ENCODE measurements around the gene CNTNAP2.

CNTNAP2 gene

GRCh38 chr7:146314962-146315361, 198.4 kb downstream of the CNTNAP2 start:
- DNase-seq = no peak

GRCh38 chr7:146319629-146320028, 203.0 kb downstream of the CNTNAP2 start:
- no peak for DNase-seq

- DNase-seq = no peak
Observed at GRCh38 chr7:146321301-146321700, 204.7 kb downstream of the CNTNAP2 start.

- no peak for DNase-seq
Observed at GRCh38 chr7:146331369-146331768, 214.8 kb downstream of the CNTNAP2 start.

GRCh38 chr7:146345251-146345650, 228.7 kb downstream of the CNTNAP2 start:
- no peak for DNase-seq

- DNase-seq = no peak
Observed at GRCh38 chr7:146346096-146346495, 229.5 kb downstream of the CNTNAP2 start.

- no peak for DNase-seq
Observed at GRCh38 chr7:146355216-146355615, 238.6 kb downstream of the CNTNAP2 start.

- no peak for DNase-seq
Observed at GRCh38 chr7:146359176-146359575, 242.6 kb downstream of the CNTNAP2 start.

GRCh38 chr7:146366938-146367337, 250.3 kb downstream of the CNTNAP2 start:
- no peak for DNase-seq

GRCh38 chr7:146370171-146370570, 253.6 kb downstream of the CNTNAP2 start:
- no peak for DNase-seq

- DNase-seq = no peak
Observed at GRCh38 chr7:146375170-146375569, 258.6 kb downstream of the CNTNAP2 start.

GRCh38 chr7:146378196-146378595, 261.6 kb downstream of the CNTNAP2 start:
- no peak for DNase-seq

GRCh38 chr7:146387140-146387539, 270.5 kb downstream of the CNTNAP2 start:
- no peak for DNase-seq

GRCh38 chr7:146388928-146389327, 272.3 kb downstream of the CNTNAP2 start:
- no peak for DNase-seq

GRCh38 chr7:146393346-146393745, 276.7 kb downstream of the CNTNAP2 start:
- no peak for DNase-seq

GRCh38 chr7:146397141-146397540, 280.5 kb downstream of the CNTNAP2 start:
- no peak for DNase-seq

- no peak for DNase-seq
Observed at GRCh38 chr7:146401939-146402338, 285.3 kb downstream of the CNTNAP2 start.

- DNase-seq = no peak
Observed at GRCh38 chr7:146405737-146406136, 289.1 kb downstream of the CNTNAP2 start.

GRCh38 chr7:146411975-146412374, 295.4 kb downstream of the CNTNAP2 start:
- no peak for DNase-seq

- DNase-seq = no peak
Observed at GRCh38 chr7:146412781-146413180, 296.2 kb downstream of the CNTNAP2 start.

- no peak for DNase-seq
Observed at GRCh38 chr7:146414373-146414772, 297.8 kb downstream of the CNTNAP2 start.

- no peak for DNase-seq
Observed at GRCh38 chr7:146414937-146415336, 298.3 kb downstream of the CNTNAP2 start.

GRCh38 chr7:146417176-146417575, 300.6 kb downstream of the CNTNAP2 start:
- DNase-seq = no peak

GRCh38 chr7:146423446-146423845, 306.8 kb downstream of the CNTNAP2 start:
- DNase-seq = no peak

- DNase-seq = no peak
Observed at GRCh38 chr7:146424084-146424483, 307.5 kb downstream of the CNTNAP2 start.

- no peak for DNase-seq
Observed at GRCh38 chr7:146433501-146433900, 316.9 kb downstream of the CNTNAP2 start.

All from NCI-H510A (cell line).